ENCODE measurements around the gene EGR1.
A peak's percentile ranks its signal among the peaks of the same experiment; 100 is the strongest.
"Not testable (repeated sequence)": the region's sequence is repeated elsewhere in the genome, so short reads cannot be mapped to it uniquely, and the experiment has no call there.

The EGR1 gene

GRCh38 chr5:138469540-138470321, 4.5 kb downstream of the EGR1 start:
- DNase-seq (ENCODE audit: low read depth) = no peak

DNA sequence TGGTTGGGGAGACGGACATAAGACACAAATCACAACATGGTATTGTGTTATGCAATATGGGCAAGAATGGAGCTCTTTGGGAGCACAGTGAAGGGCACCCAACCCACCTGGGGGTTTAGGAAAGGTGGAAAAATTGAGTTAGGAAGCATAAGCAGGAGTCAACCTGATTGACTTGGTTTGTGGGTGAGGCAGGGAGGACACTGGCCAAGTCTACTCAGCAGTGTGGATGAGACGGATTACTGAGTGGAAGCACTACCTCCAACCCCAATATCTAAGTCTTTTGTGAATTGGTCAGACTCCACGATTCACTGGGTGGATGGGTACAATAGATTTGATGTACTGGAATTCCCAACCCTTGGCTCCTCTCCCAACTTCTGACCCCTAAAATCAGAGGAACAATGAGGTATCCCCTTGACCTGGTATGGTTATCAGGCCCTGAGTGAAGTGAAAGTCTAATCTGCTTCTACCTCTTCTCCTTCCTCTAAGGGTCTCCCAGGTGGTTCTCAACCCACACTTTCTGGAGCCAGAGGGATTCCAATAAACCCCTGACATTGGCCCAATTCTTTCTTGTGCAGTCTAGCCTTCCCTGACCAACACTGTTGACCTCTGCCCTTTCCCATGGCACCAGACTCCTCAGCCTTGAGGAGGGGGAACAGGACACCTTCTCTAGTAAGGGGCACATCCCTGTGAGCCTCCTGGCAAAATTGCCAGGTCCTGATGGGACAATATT, 5.2 kb downstream of the EGR1 start:
- DNase-seq (ENCODE audit: low read depth) = no peak

DNA sequence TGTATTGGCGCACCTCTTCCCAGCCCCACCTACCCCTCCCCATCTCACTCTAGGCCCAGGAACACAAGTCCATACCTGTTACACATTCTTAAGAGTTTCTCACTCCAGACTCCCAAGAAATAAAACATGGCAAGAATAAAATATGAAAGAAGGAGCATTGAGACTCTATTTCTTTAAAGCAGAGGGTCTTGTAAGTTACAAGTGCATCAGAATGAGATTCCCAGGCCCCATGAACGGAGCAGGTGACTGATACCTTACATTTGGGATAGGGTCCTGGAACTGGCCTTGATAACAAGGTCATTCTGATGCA, 5.7 kb downstream of the EGR1 start:
- no peak for DNase-seq (ENCODE audit: low read depth)

DNA sequence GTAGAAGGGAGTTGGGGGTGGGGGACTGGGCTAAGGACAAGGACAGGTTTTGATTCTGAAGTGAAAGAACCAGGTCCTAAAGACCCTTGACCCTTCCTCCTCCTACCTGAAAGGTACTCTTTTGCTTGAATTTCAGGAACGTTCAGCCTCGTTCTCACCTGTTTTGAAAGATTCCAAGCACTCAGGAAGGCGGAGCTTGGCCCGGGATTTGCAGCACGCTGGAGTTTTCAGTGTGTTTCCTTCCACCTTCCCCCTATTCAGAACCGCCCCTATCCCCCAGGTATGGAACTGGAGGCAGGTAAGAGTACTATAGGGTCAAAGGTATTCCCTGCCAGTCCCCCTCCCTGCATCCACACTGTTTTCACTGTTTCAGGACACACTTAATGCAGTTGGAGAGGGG, 7.1 kb downstream of the EGR1 start:
- no peak for DNase-seq (ENCODE audit: low read depth)

GRCh38 chr5:138473151-138473550, 7.9 kb downstream of the EGR1 start:
- not testable (repeated sequence) for DNase-seq (ENCODE audit: low read depth)

DNA sequence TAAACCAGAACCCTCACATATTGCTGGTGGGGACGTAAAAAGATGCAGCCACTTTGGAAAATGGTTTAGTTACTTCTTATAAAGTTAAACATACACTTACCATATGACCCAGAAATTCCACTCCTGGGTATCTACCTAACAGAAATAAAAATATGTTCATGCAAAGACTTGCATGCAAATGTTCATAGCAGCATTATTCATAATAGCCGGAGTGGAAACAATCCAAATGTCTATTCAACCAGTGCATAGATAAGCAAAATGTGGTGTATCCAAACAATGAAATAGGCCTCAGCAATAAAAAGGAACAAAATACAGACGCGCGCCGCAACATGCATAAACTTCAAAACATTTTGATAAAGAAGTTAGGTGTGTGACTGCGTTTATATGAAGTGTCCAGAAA, 11.6 kb downstream of the EGR1 start:
- DNase-seq (ENCODE audit: low read depth) = no peak

- DNase-seq (ENCODE audit: low read depth) = no peak
These were observed 17.4 kb downstream of the EGR1 start for GRCh38 chr5:138482638-138483037.

GRCh38 chr5:138488481-138488945, 23.2 kb downstream of the EGR1 start:
- no peak for DNase-seq (ENCODE audit: low read depth)

DNA sequence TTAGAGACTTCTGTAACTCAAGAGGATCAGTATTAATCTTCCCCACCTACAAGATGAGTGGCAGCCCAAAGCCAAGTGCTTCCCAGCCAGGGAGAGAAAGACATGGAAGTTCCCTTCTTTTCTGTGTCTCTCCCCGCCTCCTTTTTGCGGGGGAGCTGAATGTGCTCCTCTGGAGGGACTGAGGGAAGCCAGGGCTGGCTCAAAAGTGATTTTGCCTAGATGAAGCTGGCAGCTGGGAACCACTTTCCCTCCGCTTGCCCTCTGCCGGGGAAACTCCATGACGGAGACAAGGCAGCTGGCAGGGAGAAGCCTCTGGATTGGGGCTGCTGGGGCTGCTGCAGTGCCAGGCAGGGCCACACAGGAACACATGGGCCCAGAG, 24.4 kb downstream of the EGR1 start:
- no peak for DNase-seq (ENCODE audit: low read depth)

DNA sequence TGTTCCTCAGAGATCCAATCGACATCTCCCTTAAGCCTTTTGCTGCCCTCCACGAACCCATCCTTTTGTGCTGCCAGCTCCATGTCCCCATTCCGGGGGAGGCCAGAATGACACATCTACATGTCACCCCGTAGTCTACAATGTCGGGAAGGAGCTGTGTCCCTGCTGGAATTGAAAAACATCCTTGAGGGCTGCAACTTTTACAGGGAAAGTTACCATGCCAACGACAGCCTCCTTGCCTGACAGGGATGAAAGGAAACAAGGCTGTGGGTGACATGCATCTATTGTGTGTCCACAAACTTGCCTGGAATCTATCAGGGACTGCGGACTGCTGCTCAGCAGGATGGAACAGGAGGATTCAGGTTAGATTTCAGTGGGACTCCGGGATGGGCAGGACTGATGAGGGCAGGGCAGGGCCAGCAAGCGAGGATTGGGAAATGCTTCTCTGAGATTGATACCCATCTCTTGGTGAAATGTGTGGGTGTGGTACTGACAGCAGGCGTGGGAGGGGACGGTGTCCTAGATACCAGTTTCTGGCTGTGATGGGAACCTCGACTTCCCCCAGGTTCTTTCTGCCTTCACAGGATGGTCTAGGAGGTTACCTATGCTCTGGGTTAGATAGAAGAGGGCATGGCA, 25.5 kb downstream of the EGR1 start:
- DNase-seq (ENCODE audit: low read depth) = no peak

DNA sequence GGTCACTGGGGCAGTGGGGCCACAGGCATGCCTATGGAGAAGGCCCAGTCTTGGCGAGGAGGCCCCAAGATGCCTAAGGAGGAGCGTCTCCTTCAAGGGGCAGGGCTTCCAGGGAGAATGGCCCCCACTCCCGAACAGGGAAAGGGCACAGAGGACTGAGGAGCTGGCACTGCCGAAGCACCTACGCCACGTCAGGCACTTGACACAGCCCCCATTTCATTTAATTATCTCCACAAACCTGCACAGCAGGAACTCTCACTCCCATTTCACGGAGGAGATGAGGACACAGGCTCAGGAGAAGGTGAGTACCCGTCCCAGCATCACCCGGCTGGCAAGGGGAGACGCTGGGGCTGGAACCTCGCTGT, 26.0 kb downstream of the EGR1 start:
- DNase-seq (ENCODE audit: low read depth) = no peak

DNA sequence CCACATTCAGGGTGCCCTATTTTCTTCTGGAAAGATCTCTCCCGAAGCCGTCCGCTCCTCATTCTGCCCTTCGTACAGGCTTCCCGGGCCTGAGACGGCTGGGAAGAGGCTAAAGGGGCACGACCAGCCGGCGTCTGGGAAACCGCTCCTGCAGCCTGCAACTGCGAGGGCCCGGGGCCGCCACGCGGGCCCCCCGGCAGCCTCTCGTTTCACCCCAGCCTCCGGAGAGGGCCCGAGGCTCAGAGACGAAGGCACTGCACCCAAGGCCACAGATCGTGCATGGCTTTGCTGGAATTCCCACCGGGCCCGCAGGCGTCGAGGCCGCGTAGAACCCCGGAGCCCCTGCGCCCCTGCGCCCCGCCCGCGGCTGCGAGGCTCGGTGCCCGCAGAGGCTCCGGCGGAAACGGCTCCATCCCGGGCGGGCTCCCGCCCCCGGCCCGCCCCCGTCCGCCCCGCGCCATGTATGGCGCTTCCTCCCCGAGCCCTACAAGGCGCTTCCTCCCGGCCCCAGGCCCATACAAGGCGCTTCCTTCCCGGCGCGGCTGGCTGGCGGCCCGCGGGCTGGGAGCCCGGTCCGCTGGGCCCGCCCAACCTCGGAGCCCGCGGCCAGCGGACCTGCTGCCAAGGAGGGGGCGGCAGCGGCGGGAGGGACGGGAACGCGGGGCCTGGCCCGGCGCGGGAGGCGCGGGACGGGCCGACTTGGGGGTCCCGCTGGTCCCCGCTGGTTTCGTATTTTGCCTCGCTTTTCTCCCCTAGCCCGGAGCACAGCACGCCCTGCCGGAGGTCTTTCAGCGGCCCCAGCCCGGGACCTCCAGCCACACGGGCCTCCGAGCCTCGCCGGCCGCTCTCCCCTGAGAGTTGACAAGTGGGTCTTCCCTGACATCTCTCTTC, 26.6 kb downstream of the EGR1 start:
- DNase-seq (ENCODE audit: low read depth) = peak; percentile 26

GRCh38 chr5:138492560-138493045, 27.3 kb downstream of the EGR1 start:
- no peak for DNase-seq (ENCODE audit: low read depth)

- no peak for DNase-seq (ENCODE audit: low read depth)
These were observed 30.1 kb downstream of the EGR1 start for GRCh38 chr5:138495351-138495750.

DNA sequence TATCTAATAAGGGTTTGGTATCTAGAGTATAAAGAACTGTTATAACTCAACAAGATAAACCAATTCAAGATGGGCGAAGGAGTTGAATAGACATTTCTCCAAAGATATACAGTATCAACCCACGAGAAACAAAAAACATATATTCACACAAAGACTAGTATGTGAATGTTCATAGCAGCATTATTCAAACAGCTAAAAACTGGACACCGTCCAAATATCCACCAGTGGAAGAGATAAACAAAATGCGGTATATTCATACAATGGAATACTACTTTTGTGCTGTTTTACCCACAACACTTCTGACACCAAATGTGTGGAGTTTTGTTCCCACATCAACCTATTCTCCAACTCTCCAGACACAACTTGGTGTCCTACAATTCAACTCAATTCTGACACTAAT, 33.1 kb downstream of the EGR1 start:
- no peak for DNase-seq (ENCODE audit: low read depth)

GRCh38 chr5:138502121-138502520, 36.8 kb downstream of the EGR1 start:
- DNase-seq (ENCODE audit: low read depth) = no peak

DNA sequence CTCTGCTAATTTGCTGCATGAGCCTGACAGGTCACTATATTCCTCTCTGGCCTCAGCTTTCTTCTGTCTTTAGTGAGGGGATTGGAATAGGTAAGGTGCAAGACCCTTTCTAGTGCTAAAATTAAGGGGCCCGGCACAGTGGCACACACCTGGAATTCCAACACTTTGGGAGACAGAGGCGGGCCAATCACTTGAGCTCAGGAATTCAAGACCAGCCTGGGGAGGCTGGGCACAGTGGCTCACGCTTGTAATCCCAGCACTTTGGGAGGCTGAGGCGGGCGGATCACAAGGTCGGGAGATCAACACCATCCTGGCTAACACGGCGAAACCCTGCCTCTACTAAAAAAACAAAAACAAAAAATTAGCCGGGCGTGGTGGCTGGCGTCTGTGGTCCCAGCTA, 37.2 kb downstream of the EGR1 start:
- DNase-seq (ENCODE audit: low read depth) = no peak

DNA sequence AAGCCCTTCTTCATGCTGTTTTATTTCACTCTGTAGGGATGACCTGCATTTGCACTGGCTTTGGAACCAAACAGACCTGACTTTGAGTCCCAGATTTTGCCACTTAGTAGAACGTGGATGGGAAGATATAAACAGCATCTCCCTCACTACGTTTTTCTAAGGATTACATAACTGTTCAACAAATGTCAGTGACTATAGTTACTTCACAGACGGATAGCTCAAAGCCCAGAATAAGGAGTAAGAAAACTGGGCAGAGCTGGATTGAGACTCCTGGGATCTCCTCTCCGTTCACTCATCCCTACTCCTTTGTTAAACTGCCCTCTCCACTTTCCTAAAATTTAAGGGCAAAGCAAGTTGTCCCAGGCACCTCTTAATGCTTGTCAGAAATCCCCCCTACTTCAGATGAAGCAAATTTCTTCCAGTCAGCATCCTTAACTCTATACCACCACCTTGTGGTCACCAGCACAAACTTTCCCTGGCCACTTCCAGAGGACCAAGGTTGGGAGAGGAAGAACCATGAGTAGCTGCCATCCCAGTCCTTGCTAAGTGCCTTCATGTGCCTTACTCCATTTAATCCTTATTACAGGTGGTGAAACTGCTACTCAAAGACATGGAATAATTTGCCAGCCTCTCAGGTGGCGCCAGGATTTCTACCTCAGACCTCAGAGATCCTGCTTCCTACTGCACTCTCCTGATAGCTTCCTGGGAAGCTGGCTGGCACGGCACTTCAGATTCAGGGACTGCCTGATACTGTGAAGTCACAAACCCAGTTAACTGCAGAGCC, 38.4 kb downstream of the EGR1 start:
- DNase-seq (ENCODE audit: low read depth) = no peak

DNA sequence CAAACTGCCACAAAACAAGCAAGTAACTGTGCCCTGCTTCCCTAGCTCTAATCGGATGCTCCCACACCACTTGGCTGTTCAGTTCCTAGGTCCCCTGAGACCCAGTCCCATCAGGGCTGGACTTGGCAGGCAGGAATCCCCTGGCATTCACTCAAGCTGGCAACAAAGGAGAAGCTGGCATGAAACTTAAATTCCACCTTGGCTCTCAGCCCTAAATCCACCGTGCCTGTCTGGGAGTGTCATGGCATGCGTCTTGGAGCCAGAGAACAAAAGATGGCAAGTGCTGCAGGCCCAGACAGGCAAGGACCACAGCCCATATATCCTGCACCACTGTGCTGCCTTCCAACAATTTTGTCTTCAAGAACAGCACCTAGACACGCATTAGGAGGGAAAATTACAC, 39.5 kb downstream of the EGR1 start:
- no peak for DNase-seq (ENCODE audit: low read depth)

- no peak for DNase-seq (ENCODE audit: low read depth)
These were observed 41.4 kb downstream of the EGR1 start for GRCh38 chr5:138506370-138507306.

Data from HS-27A (cell line).